TTC549 (cell line): Measurements from ENCODE around the gene KIAA0825.

Source experiments
- FAIRE-seq: peaks from 2 replicates; lab custom pipeline; 2012; peaks lifted over from hg19 to GRCh38; lab: Jason Lieb, UNC

Gene KIAA0825

DNA sequence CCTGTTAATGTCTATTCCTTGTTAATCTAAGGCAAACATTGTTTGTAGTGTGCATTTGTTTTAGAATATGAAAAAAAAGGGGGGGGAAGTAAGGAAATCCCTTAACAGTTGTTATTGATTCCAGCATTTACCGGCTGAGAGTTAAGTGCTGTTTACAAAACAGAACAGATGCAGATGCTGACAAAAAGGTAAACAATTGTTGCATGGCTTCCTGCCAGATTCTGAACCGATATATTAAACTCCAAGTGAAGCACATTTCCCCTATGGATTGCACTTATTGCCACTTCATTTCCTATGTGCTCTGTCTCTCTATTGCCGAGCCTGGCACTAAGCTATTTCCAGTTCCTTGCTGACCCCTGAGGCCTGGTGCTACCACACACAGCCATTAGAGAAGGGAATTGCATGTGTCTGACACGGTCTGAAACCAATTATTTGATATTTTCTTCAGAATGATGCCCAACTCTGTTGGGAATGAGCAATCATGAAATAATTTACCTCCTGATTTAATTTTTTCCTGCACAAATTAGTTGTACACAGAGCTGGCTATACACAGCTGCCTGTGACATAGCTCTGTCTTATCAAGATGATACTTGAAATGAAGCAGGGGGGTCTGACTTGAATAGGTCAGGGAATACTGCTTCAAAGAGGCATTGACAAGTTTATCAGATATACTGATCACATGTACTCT, 109.8 kb downstream of the KIAA0825 start:
- no peak for FAIRE-seq

DNA sequence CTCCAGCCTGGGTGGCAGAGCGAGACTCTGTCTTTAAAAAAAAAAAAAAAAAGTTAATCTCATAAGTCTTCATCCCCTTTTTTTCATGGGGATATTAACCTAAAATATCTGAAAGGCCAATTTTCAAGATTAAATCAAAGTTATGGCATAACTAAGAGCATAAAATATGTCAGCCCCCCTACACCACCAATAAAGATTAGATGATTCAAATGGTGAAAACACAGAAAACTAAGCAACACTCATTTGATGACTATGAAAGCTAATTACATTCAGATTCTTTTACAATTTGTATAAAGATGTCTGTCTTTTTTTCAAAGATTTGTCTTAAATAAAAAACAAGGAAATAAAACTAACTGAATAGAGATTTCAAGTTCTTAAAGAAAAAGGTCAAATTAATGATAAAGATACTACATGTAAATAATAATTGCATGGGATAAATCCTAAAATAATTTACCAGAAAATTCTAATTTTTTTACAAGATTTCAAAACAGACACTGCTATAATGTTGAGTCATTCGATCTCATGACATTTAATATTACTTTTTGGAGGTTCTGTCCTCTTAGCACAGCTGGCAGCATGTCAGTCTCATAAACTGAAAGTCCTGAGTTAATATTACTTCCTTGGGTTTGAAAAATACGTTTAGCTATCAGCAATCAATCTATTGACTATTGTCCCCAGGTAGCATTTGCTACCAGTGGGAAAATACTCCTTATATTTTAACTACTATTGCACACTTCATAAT, 112.9 kb downstream of the KIAA0825 start:
- peak; percentile 28 for FAIRE-seq

DNA sequence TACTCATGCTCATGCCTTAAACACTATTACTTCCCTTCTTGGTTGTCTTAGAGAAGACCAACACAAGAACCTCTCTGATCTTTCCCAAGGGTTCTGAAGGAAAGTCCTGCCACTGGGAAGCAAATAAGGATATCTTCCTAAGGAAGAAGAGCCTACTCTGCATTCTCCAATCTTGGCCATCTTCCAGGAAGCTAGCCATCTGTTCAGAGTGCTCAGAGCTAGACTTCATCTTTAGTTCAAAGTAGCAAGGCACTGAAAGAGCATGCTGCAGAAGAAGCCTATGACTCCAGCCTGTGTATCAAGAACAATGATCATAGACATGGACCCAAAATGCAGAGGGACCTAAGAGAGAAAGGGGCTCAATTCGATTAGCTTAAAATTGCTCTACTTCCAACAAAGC, 114.7 kb downstream of the KIAA0825 start:
- FAIRE-seq, result no peak

GRCh38 chr5:94501365-94501764, 117.0 kb downstream of the KIAA0825 start:
- FAIRE-seq, result no peak

DNA sequence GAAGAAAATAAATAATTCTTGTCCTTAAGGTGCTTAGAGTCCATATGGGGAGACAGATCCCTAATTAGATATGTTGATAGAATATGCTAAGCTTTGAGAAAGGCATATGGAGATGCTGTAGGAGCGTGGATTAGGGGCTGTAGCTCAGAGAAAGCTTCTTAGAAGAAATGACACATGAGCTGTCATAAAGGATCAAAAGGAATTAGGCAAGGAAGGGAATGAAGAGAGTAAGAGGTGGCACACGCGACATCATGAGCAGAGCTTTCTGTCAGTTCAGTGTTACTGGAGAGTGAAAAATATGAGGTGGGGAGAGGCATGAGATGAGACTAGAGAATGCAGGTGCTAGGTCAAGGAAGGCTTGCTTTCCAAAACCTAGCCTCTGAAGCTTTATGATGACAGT, 118.6 kb downstream of the KIAA0825 start:
- no peak for FAIRE-seq

- no peak for FAIRE-seq
Observed at GRCh38 chr5:94498199-94498598, 120.2 kb downstream of the KIAA0825 start.

- FAIRE-seq, result no peak
Observed at GRCh38 chr5:94485067-94485466, 133.3 kb downstream of the KIAA0825 start.

- FAIRE-seq, result no peak
Observed at GRCh38 chr5:94481059-94481458, 137.3 kb downstream of the KIAA0825 start.

DNA sequence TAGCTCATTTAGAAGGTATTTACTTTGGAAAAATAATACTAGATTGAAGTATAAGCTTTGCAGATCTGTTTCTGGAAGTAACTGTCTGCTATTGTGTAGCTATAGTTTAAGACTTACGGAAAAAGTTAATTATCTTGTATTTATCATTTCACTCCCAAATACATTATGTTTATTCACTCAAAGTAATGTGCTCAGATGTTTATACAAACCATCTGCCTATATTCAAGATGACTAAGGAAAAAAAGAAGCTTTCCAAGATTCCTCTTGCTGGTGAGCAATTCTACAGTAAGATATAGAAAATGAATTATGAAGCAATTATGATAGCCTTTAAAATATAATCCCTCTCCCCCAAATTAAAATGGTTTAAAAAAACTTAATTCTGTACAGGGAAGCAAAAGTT, 137.9 kb downstream of the KIAA0825 start:
- FAIRE-seq, result no peak

DNA sequence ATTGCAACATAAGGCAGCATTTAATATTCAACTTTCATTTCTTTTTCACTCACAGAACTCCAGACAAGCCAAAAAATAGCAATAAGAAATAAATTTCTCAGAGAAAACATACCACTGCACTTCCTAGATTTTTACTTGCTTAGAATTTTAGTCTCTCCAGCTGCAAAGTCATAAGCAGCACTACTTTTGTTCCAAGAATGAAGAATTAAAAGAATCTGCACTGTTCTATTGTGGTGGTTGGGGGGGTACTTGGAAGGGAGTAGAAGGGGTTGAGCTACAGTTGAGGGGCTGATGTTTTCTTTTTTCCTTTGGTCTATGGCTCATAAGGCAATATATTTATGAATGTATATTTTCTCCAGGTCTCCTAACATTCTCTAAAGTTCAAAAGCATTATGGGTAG, 144.5 kb downstream of the KIAA0825 start:
- FAIRE-seq, result no peak

DNA sequence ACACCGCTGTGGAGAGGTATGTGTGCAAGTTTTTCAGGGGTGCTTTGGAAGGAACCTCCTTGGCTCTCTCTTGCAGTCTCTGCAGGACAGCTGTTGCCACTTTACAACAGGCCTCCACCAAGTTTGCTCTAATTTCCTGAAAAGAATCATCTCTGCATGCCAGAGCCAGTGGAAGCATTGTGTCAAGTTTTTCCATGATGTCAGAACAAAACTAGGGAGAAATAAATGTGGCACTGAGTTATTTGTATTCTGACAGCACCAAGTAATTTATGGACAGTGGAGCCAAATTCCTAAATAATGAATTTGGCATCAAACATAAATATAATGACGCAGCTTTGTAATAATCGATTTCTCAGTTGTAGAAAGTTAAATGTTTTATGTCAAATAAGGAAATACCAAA, 146.9 kb downstream of the KIAA0825 start:
- no peak for FAIRE-seq

DNA sequence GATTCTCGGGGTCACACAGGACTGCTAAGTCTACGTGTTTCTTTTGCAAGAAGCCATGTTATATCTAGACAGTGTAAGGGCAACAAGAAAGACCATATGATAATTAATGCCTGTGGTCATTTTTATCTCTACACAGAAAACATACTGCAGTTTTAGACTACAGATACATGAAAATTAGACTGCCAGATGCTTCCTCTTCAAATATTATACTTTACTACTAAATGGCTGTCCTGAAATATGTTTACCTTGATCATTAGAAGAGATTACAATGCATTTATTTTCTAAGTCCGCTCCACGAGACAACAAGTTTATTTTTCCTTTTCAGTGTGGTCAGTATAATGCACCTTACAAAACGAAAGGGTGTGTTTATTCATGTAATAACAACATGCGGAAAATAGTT, 147.6 kb downstream of the KIAA0825 start:
- no peak for FAIRE-seq

DNA sequence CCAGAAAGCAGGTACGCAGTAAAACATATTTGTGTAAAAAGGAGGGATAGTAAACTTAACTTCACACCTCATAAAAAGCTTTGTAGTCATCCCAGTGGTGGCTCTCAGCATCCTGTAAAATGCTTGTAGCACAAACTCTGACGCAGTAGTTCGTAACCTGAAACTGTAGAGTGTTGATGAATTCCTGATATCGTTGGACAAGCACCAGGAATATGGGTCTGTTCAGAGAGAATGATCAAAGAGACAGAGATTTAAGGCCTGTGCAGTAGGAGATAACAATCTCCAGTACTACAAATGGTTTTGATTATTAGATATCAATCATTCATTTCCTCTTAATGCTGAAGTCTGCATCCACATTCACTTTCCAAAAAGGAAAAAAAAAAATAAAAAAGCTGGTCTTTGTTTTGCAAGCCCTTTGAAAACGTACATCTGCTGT, 148.5 kb downstream of the KIAA0825 start:
- no peak for FAIRE-seq

DNA sequence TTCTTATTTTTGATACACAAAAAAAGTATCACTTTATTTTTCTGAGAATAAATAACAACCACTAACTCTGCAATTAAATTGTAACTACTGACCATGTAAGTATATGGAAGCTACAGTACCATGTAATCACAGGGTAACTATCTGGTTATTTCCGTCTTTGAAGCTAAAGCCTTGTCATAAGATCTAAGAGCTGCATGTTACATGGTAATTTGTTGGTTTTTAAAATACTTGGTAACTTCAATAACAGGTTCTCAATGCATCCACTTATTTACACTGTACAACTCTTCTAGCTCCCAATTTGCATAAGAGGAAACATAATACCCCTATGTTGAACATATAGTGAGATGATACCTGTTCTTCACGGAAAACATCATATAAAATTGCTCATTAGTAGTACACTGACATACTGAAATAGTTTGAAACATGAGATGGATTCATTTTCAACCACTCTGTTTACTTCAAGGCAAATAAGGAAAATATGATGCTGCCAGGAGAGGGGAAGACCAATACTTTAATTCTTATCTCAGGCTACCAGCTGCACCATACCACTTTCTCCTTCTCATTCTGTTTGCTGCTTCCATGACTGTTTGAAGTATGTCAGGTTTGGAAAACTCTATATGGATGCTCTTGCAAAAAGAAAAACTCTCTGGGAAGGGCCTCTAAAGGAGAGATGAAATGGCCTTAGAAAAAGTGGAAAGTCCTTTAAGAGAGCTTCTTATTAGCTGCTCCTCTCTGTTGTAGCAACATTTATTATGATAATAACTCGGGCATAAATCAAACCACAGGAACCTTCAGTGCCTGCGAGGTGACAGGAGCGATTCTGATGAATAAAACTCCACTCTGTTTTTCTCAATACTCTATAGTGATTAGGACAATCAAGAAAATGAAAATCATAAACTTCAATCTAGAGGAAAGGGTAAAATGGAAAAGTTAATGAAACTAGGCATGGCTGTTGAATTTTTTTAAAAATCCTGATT, 150.2 kb downstream of the KIAA0825 start:
- no peak for FAIRE-seq

DNA sequence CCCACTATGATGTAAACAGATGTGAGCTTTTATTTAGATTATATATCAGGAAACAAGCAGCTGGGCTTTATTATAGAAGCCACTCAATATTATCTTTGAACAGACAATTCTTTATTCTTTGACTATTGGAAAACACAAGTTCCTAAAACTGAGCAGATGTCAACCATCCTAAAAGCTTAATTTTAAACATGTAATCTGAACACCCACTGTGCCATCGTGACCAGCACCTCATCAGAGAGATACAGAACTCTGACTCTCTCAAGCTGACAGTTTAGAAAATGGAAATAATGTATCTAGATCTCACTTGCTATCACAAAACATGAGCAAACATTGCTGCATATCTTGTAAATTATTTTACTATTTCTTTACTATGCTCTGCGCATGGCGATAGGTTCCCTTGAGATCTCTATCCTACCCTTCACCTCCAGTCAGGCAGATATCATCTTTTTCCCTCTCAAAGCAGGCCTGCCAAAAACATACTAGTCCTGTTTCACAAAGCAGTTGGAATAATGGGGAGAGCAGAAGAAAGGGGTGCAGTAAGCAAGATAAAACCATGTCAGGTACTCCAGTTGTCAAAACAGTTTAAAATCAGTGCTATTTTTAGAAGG, 151.0 kb downstream of the KIAA0825 start:
- FAIRE-seq, result no peak

- no peak for FAIRE-seq
Observed at GRCh38 chr5:94463739-94464138, 154.7 kb downstream of the KIAA0825 start.

GRCh38 chr5:94461131-94461530, 157.3 kb downstream of the KIAA0825 start:
- FAIRE-seq, result no peak

DNA sequence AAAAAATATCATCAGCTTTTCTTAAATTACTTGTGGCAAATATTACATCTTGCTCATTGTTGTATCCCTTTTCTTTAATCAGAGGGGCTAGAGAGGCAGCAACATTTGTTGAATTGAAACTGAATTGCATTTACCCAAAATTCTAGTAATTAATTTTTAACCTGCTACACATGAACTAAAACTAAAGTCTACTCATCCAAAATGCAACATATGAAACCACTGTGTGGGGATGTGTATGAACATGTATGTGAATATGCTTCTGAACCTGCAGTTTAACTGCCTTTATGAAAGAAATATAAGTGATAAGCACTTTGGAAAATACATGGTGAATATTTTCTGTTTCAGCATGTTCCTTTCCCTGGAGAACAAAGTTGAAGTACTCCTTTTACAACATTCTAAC, 158.5 kb downstream of the KIAA0825 start:
- FAIRE-seq, result no peak

DNA sequence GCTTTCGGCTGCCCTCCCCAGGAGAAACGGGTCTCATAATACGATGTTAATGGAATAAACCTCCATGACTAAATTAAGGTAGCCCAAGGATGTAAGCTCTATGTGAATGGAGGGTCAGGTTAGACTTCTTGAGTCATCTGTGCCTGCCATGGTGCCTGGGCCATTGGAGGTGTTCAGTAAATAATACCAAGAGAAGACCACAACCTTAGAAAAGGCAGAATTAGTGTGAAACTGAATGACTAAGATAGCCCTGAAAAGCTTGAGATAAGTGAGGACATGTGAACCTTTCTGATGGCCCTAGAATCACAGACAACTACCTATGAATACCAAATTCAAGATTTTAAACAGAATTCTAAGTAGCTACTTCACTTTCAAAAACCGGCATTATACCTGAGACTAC, 160.6 kb downstream of the KIAA0825 start:
- FAIRE-seq, result no peak

- FAIRE-seq, result no peak
Observed at GRCh38 chr5:94445726-94446125, 172.7 kb downstream of the KIAA0825 start.

DNA sequence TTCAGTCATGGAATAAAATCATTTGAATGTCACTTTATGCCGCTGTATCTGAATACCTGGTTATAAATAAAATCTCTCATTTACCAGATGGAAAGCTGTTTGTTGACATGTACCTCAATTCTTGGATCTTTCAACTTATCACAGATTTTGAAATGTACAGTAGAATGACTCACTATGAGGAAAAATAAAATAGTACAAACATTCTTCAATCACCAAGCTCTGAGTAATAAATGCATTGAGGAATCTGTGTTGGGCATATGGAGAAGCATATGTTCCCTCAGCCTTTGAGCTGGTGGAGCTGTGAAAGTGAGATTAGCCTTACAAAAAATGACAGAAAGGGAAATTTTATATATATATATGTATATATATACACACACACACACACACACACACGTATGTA, 175.4 kb downstream of the KIAA0825 start:
- no peak for FAIRE-seq

GRCh38 chr5:94442076-94442475, 176.3 kb downstream of the KIAA0825 start:
- no peak for FAIRE-seq
